GM12891 (cell line): Measurements from ENCODE around the gene SYNE1.

Experiments
- DNase-seq: peaks from one replicate; pipeline ENCODE4 v3.0.0; 2011; ENCODE audit warnings: low spot score; ENCODE audit not compliant: insufficient read length
- FAIRE-seq: peaks from 2 replicates; lab custom pipeline; 2011; peaks lifted over from hg19 to GRCh38; lab: Jason Lieb, UNC
- PAX5 ChIP-seq: IDR thresholded peaks from 2 replicates; pipeline ENCODE4 v1.6.1; 2011; ENCODE audit warnings: low read length, moderate library complexity, mild to moderate bottlenecking; ENCODE audit not compliant: insufficient read depth, severe bottlenecking
- POLR2A ChIP-seq: IDR thresholded peaks from 2 replicates; pipeline ENCODE4 v1.6.1; 2011; ENCODE audit warnings: low read depth, low read length, control low read depth
- POLR2AphosphoS5 ChIP-seq: IDR thresholded peaks from 2 replicates; pipeline ENCODE4 v1.6.1; 2011; ENCODE audit warnings: low read depth, low read length, control low read depth
- POU2F2 ChIP-seq: IDR thresholded peaks from 2 replicates; pipeline ENCODE4 v1.6.1; 2011; ENCODE audit warnings: low read depth, mild to moderate bottlenecking, control low read depth, low read length, moderate library complexity
- SPI1 ChIP-seq: IDR thresholded peaks from 2 replicates; pipeline ENCODE4 v1.6.1; 2011; ENCODE audit warnings: low read depth, low read length, control low read depth
- TAF1 ChIP-seq: IDR thresholded peaks from 2 replicates; pipeline ENCODE4 v1.6.1; 2011; ENCODE audit warnings: low read depth, low read length, control low read depth

The SYNE1 gene

GRCh38 chr6:152135755-152136448 lies 501.3 kb downstream of the SYNE1 start:
- no peak for FAIRE-seq
- DNase-seq: no peak
- TF ChIP-seq POU2F2 (no peak), POLR2AphosphoS5 (no peak), PAX5 (no peak), SPI1 (no peak), TAF1 (no peak), POLR2A (no peak)

GRCh38 chr6:152130441-152130840 lies 506.7 kb downstream of the SYNE1 start:
- DNase-seq: no peak
- no peak for FAIRE-seq
- no peak for TF ChIP-seq POLR2AphosphoS5
- no peak for TF ChIP-seq POLR2A
- no peak for TF ChIP-seq TAF1
- no peak for TF ChIP-seq POU2F2
- no peak for TF ChIP-seq SPI1
- no peak for TF ChIP-seq PAX5

DNA sequence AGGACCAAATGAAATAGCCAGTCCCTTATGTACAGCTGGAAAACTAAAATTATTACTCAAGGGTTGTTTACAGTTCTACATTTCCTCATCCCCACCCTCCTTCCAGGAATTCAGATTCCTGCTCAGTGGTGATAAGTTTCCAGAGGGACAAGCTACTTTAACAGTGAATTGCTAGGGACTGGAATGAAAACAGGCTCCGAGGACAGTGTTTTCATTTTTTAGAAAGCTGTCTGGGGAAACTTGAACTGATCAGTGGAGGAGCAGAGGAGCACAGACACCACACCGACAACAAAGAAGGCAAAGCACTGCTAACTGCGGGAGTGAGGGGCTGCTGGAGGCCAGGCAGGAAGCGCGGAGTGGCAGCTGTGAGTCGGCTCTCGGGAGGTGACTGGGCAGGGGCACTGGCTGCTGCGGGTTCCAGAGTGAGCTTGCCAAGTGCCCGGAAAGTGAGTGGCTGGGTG lies 507.4 kb downstream of the SYNE1 start:
- DNase-seq: no peak
- FAIRE-seq: no peak
- TF ChIP-seq PAX5: no peak
- no peak for TF ChIP-seq POLR2A
- no peak for TF ChIP-seq SPI1
- no peak for TF ChIP-seq POLR2AphosphoS5
- no peak for TF ChIP-seq TAF1

DNA sequence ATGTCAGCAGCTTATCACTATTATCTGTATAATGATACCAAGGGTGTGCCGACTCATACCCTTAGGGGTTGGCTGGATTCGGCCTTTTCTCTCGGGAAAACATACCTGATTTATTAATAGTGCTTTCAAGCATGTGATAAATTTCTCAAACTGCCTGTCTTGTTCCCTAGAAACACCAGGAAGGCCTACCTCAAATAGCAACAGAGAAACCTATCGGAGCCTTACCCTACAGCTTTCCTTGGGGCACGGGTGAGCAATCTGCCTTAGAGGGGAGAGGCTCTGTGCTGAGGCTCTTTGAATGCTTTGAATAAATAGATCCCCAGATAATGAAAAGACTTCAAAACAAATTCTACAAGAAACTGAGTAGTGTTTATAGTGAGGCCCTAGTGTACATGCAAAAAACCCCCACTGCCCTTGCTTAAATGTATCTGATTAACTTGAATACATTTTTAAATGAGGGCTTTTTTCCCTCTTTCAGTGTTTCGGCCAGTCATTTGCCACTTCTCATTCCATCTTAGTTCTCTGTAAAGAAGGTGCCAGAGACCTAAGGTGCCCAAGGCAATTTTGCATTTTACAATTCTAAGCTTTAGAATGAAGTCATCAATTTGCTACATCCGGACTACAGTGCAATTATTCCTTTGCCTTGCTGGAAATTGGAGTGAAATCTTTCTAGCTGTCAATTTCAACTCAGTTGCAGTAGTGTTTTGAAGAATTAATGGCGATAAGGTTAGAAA lies 509.6 kb downstream of the SYNE1 start:
- FAIRE-seq (no peak), DNase-seq (no peak)
- TF ChIP-seq SPI1: no peak

DNA sequence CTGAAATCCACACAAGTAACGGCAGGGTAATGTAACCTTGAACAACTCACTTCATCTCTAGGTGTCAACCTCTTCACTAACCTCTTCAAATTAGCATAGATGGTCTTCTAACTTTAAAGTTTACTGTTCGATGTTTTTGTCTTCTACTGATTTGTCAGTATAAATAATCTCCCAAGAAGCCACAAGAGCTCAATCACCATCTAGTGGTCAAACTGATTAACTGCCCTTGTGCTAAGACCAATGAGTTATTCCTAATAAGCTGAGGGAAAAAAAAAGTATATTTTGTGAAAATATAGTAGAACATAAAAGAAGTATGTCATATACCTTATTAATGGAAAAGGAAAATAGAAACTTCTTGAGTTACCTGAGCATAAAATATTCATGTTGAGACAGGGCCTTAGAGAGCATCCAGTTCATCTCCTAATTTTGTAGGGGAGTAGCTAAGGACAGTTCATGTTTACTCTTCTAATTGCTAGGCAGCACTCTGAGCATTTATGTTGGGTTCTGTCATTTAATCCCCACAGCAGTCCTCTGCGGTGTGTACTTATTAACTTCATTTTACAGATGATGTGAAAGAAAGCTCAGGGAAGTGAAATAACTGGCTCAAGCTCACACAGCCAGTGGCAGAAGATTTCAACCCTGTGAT lies 512.6 kb downstream of the SYNE1 start:
- DNase-seq (no peak), FAIRE-seq (no peak)

GRCh38 chr6:152123076-152123475 lies 514.1 kb downstream of the SYNE1 start:
- no peak for FAIRE-seq
- no peak for TF ChIP-seq POLR2A
- no peak for TF ChIP-seq SPI1
- no peak for TF ChIP-seq POU2F2
- TF ChIP-seq TAF1: no peak
- TF ChIP-seq PAX5: no peak
- TF ChIP-seq POLR2AphosphoS5: no peak

More for the DNA sequence above, 512.6 kb downstream of the SYNE1 start:
- TF ChIP-seq TAF1: no peak
- TF ChIP-seq SPI1: no peak
- TF ChIP-seq POLR2A: no peak
- no peak for TF ChIP-seq PAX5
- TF ChIP-seq POU2F2: no peak
- no peak for TF ChIP-seq POLR2AphosphoS5

DNA sequence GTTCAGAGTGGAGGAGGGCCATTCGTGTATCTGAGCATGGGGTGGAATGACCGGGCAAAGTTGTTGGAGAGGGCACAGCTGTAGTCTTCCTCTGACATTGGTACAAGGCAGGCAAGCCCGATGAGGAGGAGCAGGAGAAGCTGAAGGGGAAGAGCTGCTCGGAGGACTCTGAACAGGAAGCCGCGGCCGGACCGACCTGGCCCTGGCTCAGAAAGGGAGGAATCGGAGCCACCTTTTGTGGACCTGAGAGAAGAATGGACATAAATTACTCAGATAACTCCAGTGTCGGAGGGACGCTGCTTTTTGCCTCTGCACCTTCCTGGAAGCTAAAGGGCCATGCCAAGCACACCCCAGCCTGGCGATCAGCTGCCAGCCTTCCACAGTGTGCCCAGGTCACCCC lies 514.7 kb downstream of the SYNE1 start:
- TF ChIP-seq POLR2A (no peak), POLR2AphosphoS5 (no peak), TAF1 (no peak), SPI1 (no peak), POU2F2 (no peak), PAX5 (no peak)
- DNase-seq (no peak), FAIRE-seq (no peak)

More at GRCh38 chr6:152123076-152123475, 514.1 kb downstream of the SYNE1 start:
- DNase-seq: no peak

- FAIRE-seq (no peak), DNase-seq (no peak)
- TF ChIP-seq POLR2AphosphoS5 (no peak), TAF1 (no peak), SPI1 (no peak), POLR2A (no peak), PAX5 (no peak), POU2F2 (no peak)
Measured at GRCh38 chr6:152121910-152122309, 515.3 kb downstream of the SYNE1 start.

DNA sequence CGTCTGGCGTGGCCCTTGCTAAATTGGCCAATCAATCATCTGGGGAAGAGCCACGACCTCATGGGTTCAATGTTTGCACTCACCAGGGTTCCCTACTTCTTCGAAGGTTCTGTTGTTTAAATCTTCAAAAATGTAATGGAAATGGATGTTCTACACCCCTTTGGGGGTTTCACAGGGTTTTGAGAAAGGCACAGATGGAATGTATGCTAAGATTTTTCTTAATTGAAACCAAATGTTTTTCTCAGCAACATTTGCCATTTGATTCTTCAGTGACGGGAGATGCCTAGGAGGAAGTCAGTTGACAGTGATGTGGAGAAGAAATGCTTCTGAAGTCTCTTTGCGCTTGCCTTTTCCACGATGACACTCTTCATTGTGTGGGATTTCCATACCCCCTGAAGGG lies 517.3 kb downstream of the SYNE1 start:
- FAIRE-seq (no peak), DNase-seq (no peak)

DNA sequence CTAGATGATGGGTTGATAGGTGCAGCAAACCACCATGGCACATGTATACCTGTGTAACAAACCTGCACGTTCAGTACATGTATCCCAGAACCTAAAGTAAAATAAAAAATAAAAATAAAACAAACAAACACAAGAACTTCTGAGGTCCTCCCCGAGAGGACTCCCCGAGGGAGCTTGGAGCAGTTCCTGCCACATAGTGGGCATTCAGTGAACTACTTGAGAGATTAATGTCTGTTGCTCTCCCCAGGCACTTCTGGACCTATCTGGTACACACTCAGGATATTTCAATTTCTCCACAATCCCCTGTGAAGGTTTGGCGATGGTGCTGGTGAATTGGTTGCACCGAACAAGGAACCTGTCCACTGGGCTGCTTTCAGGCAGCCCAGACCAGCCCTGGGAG lies 518.5 kb downstream of the SYNE1 start:
- FAIRE-seq: no peak
- DNase-seq: no peak
- no peak for TF ChIP-seq POU2F2
- no peak for TF ChIP-seq SPI1

More for the DNA sequence above, 517.3 kb downstream of the SYNE1 start:
- TF ChIP-seq POU2F2 (no peak), POLR2A (no peak), SPI1 (no peak), PAX5 (no peak), TAF1 (no peak), POLR2AphosphoS5 (no peak)
